HG03095 (cell line): ENCODE measurements around the gene SIRT1.
"Not testable (repeated sequence)": the region's sequence is repeated elsewhere in the genome, so short reads cannot be mapped to it uniquely, and the experiment has no call there.

Experiments
- ATAC-seq: cut with Tn5 transposase; IDR thresholded peaks from one replicate; pipeline ENCODE4 v1.9.1; 2021; ENCODE audit warnings: moderate library complexity; ENCODE audit not compliant: unreplicated experiment

Gene SIRT1

DNA sequence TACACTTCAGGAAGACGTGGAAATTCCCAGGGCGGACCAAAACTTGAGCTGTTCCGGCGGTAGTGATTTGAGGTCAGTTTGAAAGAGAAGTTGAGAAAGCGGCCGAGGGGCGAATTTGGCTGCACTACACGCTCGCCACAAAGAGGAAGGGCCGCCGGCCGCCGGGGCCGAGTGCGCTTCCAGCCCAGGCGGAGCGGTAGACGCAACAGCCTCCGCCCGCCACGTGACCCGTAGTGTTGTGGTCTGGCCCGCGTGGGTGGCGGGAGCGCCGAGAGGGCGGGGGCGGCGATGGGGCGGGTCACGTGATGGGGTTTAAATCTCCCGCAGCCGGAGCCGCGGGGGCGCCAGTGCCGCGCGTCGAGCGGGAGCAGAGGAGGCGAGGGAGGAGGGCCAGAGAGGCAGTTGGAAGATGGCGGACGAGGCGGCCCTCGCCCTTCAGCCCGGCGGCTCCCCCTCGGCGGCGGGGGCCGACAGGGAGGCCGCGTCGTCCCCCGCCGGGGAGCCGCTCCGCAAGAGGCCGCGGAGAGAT lies at the start of gene SIRT1:
Gene SIRT1 (plus strand): TSS at position 344 of the 529 bp plus-strand sequence. CDS start 66 bp downstream, at position 410.
- ATAC-seq = peak; percentile 84

DNA sequence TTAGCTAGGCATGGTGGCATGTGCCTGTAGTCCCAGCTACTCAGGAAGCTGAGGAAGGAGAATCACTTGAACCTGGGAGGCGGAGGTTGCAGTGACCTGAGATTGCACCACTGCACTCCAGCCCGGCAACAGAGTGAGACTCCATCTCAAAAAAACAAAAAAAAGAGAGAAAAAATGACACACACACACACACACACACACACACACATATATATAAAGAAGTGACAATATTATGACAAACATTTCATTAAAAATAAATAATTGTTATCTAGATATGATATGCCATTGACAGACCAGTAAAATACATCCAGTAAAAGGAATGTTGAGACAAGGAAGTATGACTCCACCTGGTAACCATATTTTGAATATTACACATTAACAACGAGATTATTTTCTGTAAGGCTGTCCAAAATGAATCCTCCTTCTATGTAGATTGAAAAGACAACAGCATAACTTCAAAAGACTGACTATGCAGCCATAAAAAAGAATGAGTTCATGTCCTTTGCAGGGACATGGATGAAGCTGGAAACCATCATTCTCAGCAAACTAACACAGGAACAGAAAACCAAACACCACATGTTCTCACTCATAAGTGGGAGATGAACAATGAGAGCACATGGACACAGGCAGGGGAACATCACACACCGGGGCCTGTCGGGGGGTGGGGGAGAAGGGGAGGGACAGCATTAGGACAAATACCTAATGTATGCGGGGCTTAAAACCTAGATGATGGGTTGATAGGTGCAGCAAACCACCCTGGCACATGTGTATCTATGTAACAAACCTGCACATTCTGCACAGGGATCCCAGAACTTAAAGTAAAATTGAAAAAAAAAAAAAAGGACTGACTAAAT lies 48.7 kb upstream of the SIRT1 start:
- not testable (repeated sequence) for ATAC-seq

- no peak for ATAC-seq
These were observed 48.0 kb upstream of the SIRT1 start for GRCh38 chr10:67836488-67836887.

GRCh38 chr10:67836972-67837371 lies 47.5 kb upstream of the SIRT1 start:
- ATAC-seq = no peak

DNA sequence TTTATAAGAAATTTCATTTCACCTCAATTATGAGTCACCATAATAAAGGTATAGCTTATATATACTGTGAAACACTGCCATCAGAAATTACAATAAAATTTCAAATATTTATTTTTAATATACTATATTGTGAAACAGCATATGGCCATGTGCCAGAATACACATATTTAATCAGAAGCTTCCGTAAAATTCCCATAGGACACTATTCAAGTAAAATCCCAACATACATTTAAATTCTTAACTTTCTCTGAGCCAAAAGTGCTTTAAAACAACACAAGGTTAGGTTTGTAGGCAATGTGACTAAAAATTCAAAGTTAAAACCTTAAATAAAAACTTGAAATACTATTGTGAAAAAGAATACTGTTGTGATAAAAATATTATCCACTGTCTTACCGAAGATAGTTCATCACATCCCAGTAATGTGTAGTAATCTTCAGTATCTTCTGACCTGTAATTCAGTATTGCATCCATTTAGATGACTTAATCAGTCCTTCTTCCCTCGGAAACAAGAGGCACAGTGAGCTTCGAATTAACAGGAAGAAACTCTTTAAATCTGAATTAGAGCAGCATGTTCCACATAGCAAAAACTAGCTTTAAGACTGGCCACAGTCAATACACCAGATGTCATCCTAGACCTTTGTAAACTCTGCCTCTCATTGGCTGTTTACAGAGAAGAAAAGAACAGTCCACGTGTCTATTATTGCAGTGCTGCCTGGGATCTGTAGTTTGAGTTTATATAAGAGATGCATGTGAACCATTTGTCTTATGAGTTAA lies 46.7 kb upstream of the SIRT1 start, which contains the start of gene DNAJC12:
Gene DNAJC12 (minus strand): TSS at position 648 of the 774 bp plus-strand sequence. CDS start 177 bp downstream, at position 471.
- ATAC-seq = peak; percentile 87

GRCh38 chr10:67839511-67839910 lies 44.9 kb upstream of the SIRT1 start:
- ATAC-seq = not testable (repeated sequence)

GRCh38 chr10:67839951-67840350 lies 44.5 kb upstream of the SIRT1 start:
- ATAC-seq = no peak

GRCh38 chr10:67841737-67842136 lies 42.7 kb upstream of the SIRT1 start:
- ATAC-seq = no peak

- ATAC-seq = no peak
These were observed 41.2 kb upstream of the SIRT1 start for GRCh38 chr10:67843284-67843683.

- peak; percentile 91 for ATAC-seq
These were observed 35.0 kb upstream of the SIRT1 start for GRCh38 chr10:67849331-67850011.

DNA sequence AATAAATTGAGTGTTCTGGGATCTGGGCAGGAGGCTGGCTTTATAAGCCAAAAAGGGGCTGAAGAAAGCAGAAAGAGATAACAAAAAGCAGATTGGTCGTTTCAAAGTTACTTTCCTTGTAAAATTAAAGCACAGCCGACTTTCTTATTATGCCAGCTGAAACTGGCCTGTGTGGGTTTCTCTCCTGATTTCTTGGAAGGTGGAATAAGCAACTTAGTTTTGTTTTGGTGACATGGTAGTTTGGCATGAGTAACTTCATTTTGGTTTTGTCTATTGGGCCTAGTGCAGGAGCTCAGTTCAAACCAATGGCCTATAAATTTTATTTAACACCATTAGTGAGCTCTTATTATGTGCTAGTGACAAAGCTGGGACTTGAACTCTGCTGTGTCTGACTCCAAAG lies 33.3 kb upstream of the SIRT1 start:
- ATAC-seq = no peak

DNA sequence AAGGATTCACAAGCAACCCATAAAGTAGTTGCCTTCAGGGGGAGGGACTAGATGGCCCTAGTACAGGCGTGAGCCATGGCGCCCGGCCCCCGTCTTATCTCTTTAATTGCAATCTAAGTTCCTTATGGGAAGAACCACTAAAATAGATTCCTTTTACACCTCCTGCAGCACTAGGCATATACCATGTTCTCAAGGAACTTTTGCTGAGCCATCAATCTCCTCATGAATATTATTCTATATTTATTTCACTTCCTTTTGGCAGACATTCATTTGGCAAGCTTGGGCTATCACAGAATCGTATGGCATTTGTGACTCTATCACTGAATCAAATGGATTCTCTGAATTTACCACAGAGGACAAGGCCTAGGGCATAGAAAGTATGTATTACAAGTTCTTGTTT lies 31.7 kb upstream of the SIRT1 start:
- ATAC-seq = no peak

DNA sequence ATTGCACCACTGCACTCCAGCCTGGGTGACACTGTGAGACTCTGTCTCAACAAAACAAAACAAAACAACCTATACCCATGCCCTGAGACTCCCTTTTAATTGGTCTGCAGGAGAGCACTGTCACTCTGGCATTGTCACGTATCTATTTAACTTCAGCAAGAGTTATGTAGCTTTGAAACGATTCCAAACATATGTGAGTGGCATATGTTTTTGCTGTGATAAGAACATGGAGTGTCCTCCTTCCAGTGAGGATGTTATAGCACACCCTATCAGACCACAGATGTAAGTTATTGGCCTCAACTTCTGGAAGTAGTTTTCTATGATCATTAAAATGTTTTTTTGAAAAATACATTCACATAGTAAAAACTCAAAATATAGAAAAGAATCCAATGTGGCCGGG lies 30.9 kb upstream of the SIRT1 start:
- ATAC-seq = no peak

DNA sequence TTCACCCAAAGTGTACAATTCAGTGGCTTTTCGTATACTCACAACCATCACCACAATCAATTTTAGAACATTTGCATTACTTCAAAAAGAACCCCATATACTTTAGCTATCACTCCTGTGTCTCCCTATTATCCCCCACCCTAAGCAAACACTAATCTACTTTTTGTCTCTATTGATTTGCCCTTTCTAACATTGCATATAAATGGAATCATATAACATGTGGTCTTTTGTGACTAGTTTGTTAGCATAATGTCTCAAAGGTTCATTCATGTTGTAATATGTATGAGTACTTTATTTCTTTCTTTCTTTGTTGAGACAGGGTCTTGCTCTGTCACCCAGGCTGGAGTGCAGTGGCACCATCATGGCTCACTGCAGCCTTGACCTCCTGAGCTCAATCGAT lies 25.5 kb upstream of the SIRT1 start:
- no peak for ATAC-seq

DNA sequence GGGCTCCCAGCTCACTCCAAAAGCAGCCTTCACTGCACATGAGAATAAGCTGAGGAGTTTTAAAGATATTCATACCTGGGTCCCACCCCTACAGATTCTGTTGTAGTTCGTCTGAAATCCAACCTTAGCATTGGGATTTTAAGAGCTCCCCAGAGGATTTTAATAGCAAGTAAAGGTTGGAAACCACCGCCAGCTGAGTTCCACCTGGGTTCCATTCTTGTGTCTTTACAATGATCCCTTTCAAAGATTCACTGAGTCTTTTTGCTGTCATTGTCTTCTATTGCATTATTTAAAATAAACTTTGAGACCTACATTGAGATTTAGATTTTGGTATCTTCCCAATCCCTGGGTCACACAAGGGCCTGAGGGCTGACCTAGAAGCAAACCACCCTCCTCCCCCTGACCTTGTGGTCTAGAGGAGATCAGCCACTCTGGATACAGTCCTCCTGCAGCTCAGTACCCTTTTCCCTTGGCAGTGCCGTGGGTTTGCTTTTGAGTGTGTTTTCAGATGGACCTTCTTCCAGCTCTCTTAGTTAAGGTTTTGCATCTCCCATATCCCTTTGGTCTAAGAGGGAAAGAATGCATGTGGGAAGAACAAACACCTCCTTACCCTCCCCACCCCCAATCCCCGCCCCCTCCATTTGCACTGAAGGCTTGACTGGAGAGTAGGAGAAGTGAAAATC lies 22.6 kb upstream of the SIRT1 start:
- no peak for ATAC-seq

GRCh38 chr10:67863094-67863493 lies 21.4 kb upstream of the SIRT1 start:
- ATAC-seq = no peak

DNA sequence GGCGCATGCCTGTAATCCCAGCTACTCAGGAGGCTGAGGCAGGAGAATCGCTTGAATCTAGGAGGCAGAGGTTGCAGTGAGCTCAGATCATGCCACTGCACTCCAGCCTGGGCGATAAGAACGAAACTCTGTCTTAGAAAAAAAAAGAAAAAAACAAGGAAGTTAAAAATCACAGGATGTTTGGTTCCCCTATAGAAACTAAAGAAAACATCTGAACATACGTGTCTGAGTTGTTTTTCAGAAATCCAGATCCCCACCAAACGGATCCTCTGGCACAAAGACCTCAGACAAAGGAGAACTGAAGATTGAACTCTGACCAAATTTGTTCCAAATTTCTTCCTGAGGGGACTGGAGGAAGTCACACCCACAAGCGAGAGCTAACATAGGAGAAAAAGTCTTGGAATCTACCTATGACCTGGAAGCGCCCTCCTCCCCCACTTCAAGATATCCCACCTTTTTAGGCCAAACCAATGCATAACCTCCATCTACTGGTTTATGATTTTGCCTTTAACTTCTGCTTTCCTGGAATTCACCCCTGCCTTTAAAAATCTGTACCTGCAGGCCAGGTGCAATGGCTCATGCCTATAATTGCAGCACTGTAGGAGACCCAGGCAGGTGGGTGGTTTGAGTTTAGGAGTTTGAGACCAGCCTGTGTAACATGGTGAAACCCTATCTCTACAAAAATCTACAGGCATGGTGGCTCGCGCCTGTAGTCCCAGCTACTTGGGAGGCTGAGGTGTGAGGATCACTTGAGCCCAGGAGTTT lies 19.7 kb upstream of the SIRT1 start:
- no peak for ATAC-seq

DNA sequence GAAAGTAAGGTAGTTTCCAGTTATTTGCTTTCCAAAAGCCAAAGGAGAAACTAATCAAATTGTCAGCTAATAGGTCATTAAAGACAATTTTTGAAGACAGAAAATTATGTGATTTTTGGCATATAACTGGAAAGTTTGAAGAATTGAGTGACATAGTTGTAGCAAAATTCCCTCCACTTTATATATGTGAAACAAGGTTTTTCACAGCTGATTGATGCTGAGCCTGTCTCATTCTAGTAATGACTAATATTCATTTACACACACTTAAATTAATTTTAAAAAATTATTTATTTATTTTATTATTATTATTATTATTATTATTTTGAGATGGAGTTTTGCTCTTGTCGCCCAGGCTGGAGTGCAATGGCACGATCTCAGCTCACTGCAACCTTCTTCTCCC lies 16.3 kb upstream of the SIRT1 start:
- ATAC-seq = no peak

DNA sequence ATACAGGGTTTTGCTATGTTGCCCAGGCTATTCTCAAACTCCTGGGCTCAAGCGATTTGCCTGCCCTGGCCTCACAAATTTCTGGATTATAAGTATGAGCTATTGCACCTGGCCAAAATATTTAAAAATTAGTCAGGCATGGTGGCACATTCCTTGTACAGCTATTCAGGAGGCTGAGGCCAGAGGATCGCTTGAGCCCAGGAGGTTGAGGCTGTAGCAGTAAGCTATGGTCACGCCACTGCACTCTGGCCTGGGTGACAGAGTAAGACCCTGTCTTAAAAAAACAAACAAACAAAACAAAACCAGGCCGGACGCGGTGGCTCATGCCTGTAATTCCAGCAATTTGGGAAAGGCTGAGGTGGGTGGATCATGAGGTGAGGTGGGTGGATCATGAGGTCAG lies 14.5 kb upstream of the SIRT1 start:
- ATAC-seq = no peak
